GM12865 (cell line): ENCODE results near the gene CES3.

Source experiments
- DNase-seq: peaks from one replicate; pipeline ENCODE4 v3.0.0; 2010; ENCODE audit warnings: low read depth
- H3K4me3 ChIP-seq: 2 replicates; pipeline ENCODE4 v1.5.1; 2011; ENCODE audit warnings: mild to moderate bottlenecking, low read depth, low read length, control low read depth
- CTCF ChIP-seq: IDR thresholded peaks from 2 replicates; pipeline ENCODE4 v1.5.1; 2011; ENCODE audit warnings: low read length, control low read depth, low read depth, inconsistent platforms; ENCODE audit not compliant: insufficient read depth; ENCODE audit errors: missing control alignments

CES3 gene

GRCh38 chr16:66926961-66927436 is 34.1 kb upstream of the CES3 start:
- DNase-seq, result peak; percentile 49
- no peak for TF ChIP-seq CTCF
- H3K4me3 ChIP-seq, result no peak overlapping the region

GRCh38 chr16:66927918-66928649 is 33.0 kb upstream of the CES3 start:
- peak; percentile 20 for DNase-seq
- H3K4me3 ChIP-seq, result no peak overlapping the region
- no peak for TF ChIP-seq CTCF

GRCh38 chr16:66928702-66929388 is 32.2 kb upstream of the CES3 start:
- H3K4me3 ChIP-seq, result no peak overlapping the region
- peak; percentile 53 for DNase-seq
- peak; percentile 23 for TF ChIP-seq CTCF

GRCh38 chr16:66930189-66930588 is 30.9 kb upstream of the CES3 start:
- TF ChIP-seq CTCF, result no peak
- H3K4me3 ChIP-seq, result no peak overlapping the region
- DNase-seq, result no peak

- no peak for DNase-seq
- no peak overlapping the region for H3K4me3 ChIP-seq
- TF ChIP-seq CTCF, result no peak
These were observed 29.4 kb upstream of the CES3 start for GRCh38 chr16:66931665-66932064.

- H3K4me3 ChIP-seq, result no peak overlapping the region
- no peak for TF ChIP-seq CTCF
- no peak for DNase-seq
These were observed 29.0 kb upstream of the CES3 start for GRCh38 chr16:66932076-66932475.

- no peak for TF ChIP-seq CTCF
- peak overlapping the region; percentile 95 for H3K4me3 ChIP-seq
- no peak for DNase-seq
These were observed 27.3 kb upstream of the CES3 start for GRCh38 chr16:66933776-66934137.
